ENCODE results near the gene PPID.
A peak's percentile ranks its signal among the peaks of the same experiment; 100 is the strongest.
"Not testable (repeated sequence)": the region's sequence is repeated elsewhere in the genome, so short reads cannot be mapped to it uniquely, and the experiment has no call there.

Gene PPID

GRCh38 chr4:158726633-158727032 is 3.4 kb upstream of the PPID start:
- Histone ChIP-seq H3K4me1 (ENCODE audit: control insufficient read depth, insufficient read depth, low read length) (peaks cover 7% of the 10 kb centered on the region), H3K9me3 (ENCODE audit: control insufficient read depth, low read length) (no peaks in the 10 kb centered on the region), H3K4me3 (ENCODE audit: low read length) (no peak overlapping the region), H3K9ac (ENCODE audit: low read length) (no peak overlapping the region), H3K27me3 (ENCODE audit: control insufficient read depth, insufficient read depth, low read length) (peaks cover 3% of the 10 kb centered on the region), H3K36me3 (ENCODE audit: control insufficient read depth, insufficient read depth, low read length) (no peaks in the 10 kb centered on the region)

DNA sequence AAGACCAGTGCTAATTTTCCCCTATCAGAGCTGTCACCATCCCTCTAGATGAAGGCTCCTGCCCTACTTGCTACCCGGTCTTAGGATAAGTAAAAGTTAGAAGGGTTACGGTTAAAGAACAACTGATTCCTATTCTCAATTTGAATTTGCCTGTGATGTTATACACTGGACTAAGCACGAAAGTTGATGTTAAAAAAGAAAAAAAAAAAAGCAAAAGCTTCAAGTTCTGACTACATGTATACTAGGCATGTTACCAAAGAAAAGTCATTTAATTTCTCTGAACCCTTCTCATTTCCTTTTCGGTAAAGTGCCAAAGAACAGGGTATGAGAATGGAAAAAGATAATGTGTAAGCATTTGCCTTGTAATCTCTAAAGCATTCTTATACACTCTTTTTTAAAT is 1.4 kb upstream of the PPID start:
- H3K9me3 ChIP-seq (ENCODE audit: control insufficient read depth, low read length), result no peaks in the 10 kb centered on the region
- peaks cover 7% of the 10 kb centered on the region for H3K4me1 ChIP-seq (ENCODE audit: control insufficient read depth, insufficient read depth, low read length)

DNA sequence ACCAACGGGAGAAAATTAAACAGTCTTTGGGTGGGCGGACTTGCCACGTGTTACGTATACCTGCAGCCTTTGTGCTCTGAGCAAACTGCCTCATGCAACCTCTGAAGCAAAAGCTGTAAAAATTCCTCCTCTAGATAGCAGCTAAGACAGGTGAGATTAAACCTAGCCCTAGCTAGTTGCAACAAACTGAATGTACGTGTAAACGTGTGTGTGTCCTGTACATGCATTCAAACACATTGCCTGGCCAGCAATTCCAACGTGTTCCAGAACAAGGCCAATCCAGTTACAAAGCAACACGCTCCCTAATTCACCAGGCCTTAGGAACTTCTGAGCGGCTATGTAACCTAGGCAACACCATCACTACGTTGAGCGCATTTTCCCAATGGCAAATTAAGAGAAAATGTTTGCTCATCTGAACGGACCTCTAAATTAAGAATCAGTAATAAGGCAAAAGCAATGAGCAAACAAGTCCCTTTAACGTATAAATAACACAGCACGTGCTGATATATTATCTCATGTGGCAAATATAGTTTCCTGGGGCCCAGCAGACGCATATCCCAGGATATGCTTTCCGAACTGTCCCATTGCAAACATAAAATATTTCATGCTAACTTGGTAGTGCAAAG is 792 bp downstream of the PPID start:
- Histone ChIP-seq H3K36me3 (ENCODE audit: control insufficient read depth, insufficient read depth, low read length) (no peaks in the 10 kb centered on the region), H3K9ac (ENCODE audit: low read length) (peak overlapping the region; percentile 85), H3K4me3 (ENCODE audit: low read length) (peak overlapping the region; percentile 62), H3K4me1 (ENCODE audit: control insufficient read depth, insufficient read depth, low read length) (peaks cover 7% of the 10 kb centered on the region), H3K27me3 (ENCODE audit: control insufficient read depth, insufficient read depth, low read length) (no peaks in the 10 kb centered on the region), H3K9me3 (ENCODE audit: control insufficient read depth, low read length) (no peaks in the 10 kb centered on the region)

More for the DNA sequence above, 1.4 kb upstream of the PPID start:
- Histone ChIP-seq H3K36me3 (ENCODE audit: control insufficient read depth, insufficient read depth, low read length) (no peaks in the 10 kb centered on the region), H3K27me3 (ENCODE audit: control insufficient read depth, insufficient read depth, low read length) (peaks cover 1% of the 10 kb centered on the region), H3K9ac (ENCODE audit: low read length) (no peak overlapping the region), H3K4me3 (ENCODE audit: low read length) (no peak overlapping the region)

DNA sequence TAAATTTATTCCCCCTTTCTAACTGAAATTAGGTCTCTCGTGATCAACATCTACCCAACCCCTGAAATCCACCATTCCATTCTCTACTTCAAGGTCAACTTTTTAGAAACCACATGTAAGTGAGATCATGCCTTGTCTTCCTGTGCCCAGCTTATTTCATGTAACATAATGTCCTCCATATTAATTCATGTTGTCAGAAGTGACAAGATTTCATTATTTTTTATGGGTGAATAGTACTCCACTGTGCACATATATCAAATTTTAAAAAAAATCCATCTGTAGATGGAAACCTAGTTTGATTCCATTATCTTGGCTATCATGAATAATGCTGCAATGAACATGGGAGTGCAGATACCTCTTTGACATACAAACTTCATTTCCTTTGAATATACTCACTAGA is 1.5 kb downstream of the PPID start:
- H3K9ac ChIP-seq (ENCODE audit: low read length), result no peak overlapping the region
- H3K36me3 ChIP-seq (ENCODE audit: control insufficient read depth, insufficient read depth, low read length), result no peaks in the 10 kb centered on the region
- no peaks in the 10 kb centered on the region for H3K27me3 ChIP-seq (ENCODE audit: control insufficient read depth, insufficient read depth, low read length)
- no peaks in the 10 kb centered on the region for H3K9me3 ChIP-seq (ENCODE audit: control insufficient read depth, low read length)
- peaks cover 7% of the 10 kb centered on the region for H3K4me1 ChIP-seq (ENCODE audit: control insufficient read depth, insufficient read depth, low read length)
- no peak overlapping the region for H3K4me3 ChIP-seq (ENCODE audit: low read length)

- Histone ChIP-seq H3K4me3 (ENCODE audit: low read length) (no peak overlapping the region), H3K4me1 (ENCODE audit: control insufficient read depth, insufficient read depth, low read length) (no peaks in the 10 kb centered on the region), H3K9ac (ENCODE audit: low read length) (no peak overlapping the region), H3K36me3 (ENCODE audit: control insufficient read depth, insufficient read depth, low read length) (no peaks in the 10 kb centered on the region), H3K9me3 (ENCODE audit: control insufficient read depth, low read length) (no peaks in the 10 kb centered on the region), H3K27me3 (ENCODE audit: control insufficient read depth, insufficient read depth, low read length) (no peaks in the 10 kb centered on the region)
These were observed 7.4 kb downstream of the PPID start for GRCh38 chr4:158715802-158716201.

DNA sequence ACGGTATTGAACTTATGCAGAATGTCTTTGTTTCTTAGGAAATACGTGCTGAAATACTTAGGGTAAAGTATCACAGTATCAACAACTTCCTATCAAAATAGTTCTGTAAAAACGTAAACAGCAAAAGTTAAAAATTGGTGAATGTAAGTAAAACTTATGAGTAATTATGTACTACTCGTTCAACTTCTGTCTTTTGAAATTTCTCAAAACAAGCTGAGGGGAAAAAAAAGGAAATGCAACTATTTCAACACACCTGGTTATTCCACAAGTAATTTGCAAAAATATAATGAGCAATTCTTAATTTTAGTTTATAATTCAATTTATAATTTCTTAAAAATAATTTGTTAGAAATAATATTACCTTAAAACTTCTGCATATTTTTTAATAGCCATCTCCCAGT is 8.3 kb downstream of the PPID start:
- H3K36me3 ChIP-seq (ENCODE audit: control insufficient read depth, insufficient read depth, low read length), result no peaks in the 10 kb centered on the region
- no peaks in the 10 kb centered on the region for H3K9me3 ChIP-seq (ENCODE audit: control insufficient read depth, low read length)
- no peak overlapping the region for H3K4me3 ChIP-seq (ENCODE audit: low read length)
- no peak overlapping the region for H3K9ac ChIP-seq (ENCODE audit: low read length)
- no peaks in the 10 kb centered on the region for H3K4me1 ChIP-seq (ENCODE audit: control insufficient read depth, insufficient read depth, low read length)
- no peaks in the 10 kb centered on the region for H3K27me3 ChIP-seq (ENCODE audit: control insufficient read depth, insufficient read depth, low read length)

DNA sequence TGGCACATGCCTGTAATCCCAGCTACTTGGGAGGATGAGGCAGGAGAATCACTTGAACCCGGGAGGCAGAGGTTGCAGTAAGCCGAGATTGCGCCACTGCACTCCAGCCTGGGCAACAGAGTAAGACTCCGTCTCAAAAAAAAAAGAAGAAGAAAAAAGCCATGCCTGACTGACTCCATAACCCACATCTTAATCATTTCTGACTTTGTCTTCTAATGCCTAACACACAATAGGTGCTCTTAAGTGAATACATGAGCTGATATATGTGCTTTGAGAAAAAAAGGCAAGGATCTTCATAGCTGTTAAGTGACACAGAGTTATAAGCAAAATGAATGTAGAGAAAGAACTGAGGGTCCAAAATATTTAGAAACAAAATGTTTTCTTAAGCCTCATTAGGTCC is 10.6 kb downstream of the PPID start:
- H3K9me3 ChIP-seq (ENCODE audit: control insufficient read depth, low read length); H3K36me3 ChIP-seq (ENCODE audit: control insufficient read depth, insufficient read depth, low read length); H3K4me1 ChIP-seq (ENCODE audit: control insufficient read depth, insufficient read depth, low read length); H3K9ac ChIP-seq (ENCODE audit: low read length); H3K27me3 ChIP-seq (ENCODE audit: control insufficient read depth, insufficient read depth, low read length); H3K4me3 ChIP-seq (ENCODE audit: low read length): not testable (repeated sequence)

DNA sequence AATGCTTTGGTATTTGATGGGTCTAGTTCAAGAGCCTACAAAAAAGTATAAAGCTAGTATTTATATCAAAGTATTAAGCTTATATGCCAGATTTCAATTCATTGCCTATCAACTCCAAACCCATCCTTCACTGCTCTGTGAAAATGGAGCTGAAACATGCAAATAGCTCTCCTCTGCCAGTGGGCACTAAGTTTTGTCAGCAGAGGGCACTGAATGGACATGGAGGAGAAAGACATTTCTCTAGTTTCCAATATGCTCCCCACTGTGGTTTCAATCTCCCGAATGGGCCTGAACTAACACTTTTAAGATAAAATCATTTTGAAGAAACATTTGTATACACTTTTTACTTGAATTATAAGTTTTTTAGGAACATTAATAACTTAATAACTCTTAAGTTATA is 12.4 kb downstream of the PPID start:
- no peaks in the 10 kb centered on the region for H3K4me1 ChIP-seq (ENCODE audit: control insufficient read depth, insufficient read depth, low read length)
- H3K36me3 ChIP-seq (ENCODE audit: control insufficient read depth, insufficient read depth, low read length), result no peaks in the 10 kb centered on the region
- no peak overlapping the region for H3K9ac ChIP-seq (ENCODE audit: low read length)
- H3K27me3 ChIP-seq (ENCODE audit: control insufficient read depth, insufficient read depth, low read length), result no peaks in the 10 kb centered on the region
- no peaks in the 10 kb centered on the region for H3K9me3 ChIP-seq (ENCODE audit: control insufficient read depth, low read length)
- no peak overlapping the region for H3K4me3 ChIP-seq (ENCODE audit: low read length)

DNA sequence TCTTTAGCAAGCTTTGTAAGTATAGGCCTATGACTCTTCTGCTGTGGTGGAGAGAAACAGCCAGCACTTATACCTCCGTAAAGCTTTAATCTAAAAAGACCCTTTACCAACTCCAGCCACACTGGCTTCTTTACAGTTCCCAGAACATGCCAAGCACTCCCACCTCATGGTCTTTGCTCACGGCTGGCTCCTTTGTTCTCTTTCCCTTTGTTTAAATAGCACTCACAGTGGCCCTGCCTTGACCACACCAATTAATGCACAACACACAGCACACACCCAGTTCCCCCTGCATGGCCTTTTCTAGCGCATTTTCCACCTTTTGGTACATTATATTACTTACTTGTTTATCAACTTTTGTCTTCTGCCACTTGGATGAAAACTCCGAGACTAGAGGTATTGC is 18.9 kb downstream of the PPID start:
- Histone ChIP-seq H3K9ac (ENCODE audit: low read length) (no peak overlapping the region), H3K27me3 (ENCODE audit: control insufficient read depth, insufficient read depth, low read length) (no peaks in the 10 kb centered on the region), H3K4me1 (ENCODE audit: control insufficient read depth, insufficient read depth, low read length) (no peaks in the 10 kb centered on the region), H3K4me3 (ENCODE audit: low read length) (no peak overlapping the region), H3K9me3 (ENCODE audit: control insufficient read depth, low read length) (no peaks in the 10 kb centered on the region), H3K36me3 (ENCODE audit: control insufficient read depth, insufficient read depth, low read length) (peaks cover 6% of the 10 kb centered on the region)

DNA sequence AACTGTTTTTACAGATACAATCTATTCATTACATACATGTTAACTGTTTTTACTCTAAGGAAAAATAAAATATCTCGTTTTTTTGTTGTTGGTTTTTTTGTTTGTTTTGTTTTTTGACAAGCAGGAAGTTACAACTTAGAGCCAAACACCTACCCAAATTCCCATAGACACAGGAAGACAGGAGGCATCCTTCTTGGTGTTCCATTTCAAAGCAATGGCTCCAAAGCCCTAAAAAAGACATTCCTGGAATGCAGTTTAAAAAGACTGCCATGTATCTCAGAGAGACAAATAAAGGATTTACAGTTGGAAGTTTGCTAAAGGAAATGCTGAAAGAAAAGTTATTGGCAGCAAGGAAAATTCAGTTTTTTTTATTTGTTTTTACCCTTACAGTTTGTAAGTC is 34.4 kb downstream of the PPID start:
- Histone ChIP-seq H3K27me3 (ENCODE audit: control insufficient read depth, insufficient read depth, low read length) (no peaks in the 10 kb centered on the region), H3K9ac (ENCODE audit: low read length) (no peak overlapping the region), H3K4me1 (ENCODE audit: control insufficient read depth, insufficient read depth, low read length) (no peaks in the 10 kb centered on the region), H3K9me3 (ENCODE audit: control insufficient read depth, low read length) (no peaks in the 10 kb centered on the region), H3K4me3 (ENCODE audit: low read length) (no peak overlapping the region), H3K36me3 (ENCODE audit: control insufficient read depth, insufficient read depth, low read length) (no peaks in the 10 kb centered on the region)

DNA sequence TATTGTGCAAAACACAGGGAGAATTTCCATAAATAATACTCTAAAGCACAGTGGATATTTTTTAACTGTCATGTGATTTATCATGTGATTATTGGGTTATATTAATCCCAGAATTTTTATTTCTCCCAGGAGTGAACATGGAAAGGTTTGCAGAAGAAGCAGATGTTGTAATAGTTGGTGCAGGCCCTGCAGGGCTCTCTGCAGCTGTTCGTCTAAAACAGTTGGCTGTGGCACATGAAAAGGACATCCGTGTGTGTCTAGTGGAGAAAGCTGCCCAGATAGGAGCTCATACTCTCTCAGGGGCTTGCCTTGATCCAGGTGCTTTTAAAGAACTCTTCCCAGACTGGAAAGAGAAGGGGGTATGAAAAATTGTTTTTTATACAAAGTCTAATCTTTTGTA is 41.1 kb downstream of the PPID start:
- no peaks in the 10 kb centered on the region for H3K36me3 ChIP-seq (ENCODE audit: control insufficient read depth, insufficient read depth, low read length)
- H3K4me1 ChIP-seq (ENCODE audit: control insufficient read depth, insufficient read depth, low read length), result no peaks in the 10 kb centered on the region
- no peak overlapping the region for H3K9ac ChIP-seq (ENCODE audit: low read length)
- no peaks in the 10 kb centered on the region for H3K27me3 ChIP-seq (ENCODE audit: control insufficient read depth, insufficient read depth, low read length)
- no peak overlapping the region for H3K4me3 ChIP-seq (ENCODE audit: low read length)
- no peaks in the 10 kb centered on the region for H3K9me3 ChIP-seq (ENCODE audit: control insufficient read depth, low read length)

DNA sequence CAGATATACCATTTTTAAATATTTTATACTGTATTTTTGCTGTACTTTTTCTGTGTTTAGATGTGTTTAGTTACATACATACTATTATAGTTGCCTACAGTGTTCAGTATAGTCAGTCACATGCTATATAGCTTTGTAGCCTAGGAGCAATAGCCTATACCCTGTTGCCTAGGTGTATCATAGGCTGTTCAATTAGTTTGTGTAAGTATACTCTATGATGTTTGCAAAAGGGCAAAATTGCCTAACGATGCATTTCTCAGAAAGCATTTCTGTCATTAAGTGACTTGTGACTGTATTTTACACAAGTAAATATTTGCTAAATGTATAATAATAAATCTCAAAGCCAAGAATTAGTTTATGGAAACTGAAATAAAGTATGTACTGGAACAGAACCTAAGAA is 41.6 kb downstream of the PPID start:
- H3K9me3 ChIP-seq (ENCODE audit: control insufficient read depth, low read length), result no peaks in the 10 kb centered on the region
- H3K9ac ChIP-seq (ENCODE audit: low read length), result no peak overlapping the region
- no peak overlapping the region for H3K4me3 ChIP-seq (ENCODE audit: low read length)
- no peaks in the 10 kb centered on the region for H3K27me3 ChIP-seq (ENCODE audit: control insufficient read depth, insufficient read depth, low read length)
- H3K36me3 ChIP-seq (ENCODE audit: control insufficient read depth, insufficient read depth, low read length), result no peaks in the 10 kb centered on the region
- H3K4me1 ChIP-seq (ENCODE audit: control insufficient read depth, insufficient read depth, low read length), result no peaks in the 10 kb centered on the region

DNA sequence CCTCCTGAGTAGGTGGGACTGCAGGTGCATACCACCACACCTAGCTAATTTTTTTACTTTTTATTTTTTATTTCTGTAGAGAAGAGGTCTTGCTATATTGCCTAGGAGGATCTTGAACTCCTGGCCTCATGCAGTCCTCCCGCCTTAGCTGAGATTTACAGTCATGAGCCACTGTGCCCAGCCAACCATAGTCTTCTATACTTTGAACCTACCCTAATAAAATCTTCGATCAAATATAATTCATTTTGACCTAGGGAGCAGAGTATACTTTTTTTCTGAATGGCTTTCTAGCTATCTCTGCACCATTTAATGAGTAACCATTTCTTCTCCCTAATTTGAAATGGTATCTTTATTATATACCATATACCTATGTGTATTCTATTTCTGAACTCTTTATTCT is 44.4 kb downstream of the PPID start:
- Histone ChIP-seq H3K4me1 (ENCODE audit: control insufficient read depth, insufficient read depth, low read length) (no peaks in the 10 kb centered on the region), H3K36me3 (ENCODE audit: control insufficient read depth, insufficient read depth, low read length) (no peaks in the 10 kb centered on the region), H3K4me3 (ENCODE audit: low read length) (no peak overlapping the region), H3K9me3 (ENCODE audit: control insufficient read depth, low read length) (no peaks in the 10 kb centered on the region), H3K27me3 (ENCODE audit: control insufficient read depth, insufficient read depth, low read length) (no peaks in the 10 kb centered on the region), H3K9ac (ENCODE audit: low read length) (no peak overlapping the region)
